ENCODE results near the gene IRF5. TPM values are rescaled to one million over a fixed set of nuclear protein-coding genes. Genes with fewer than 3 reads are reported as not detected.
A peak's percentile ranks its signal among the peaks of the same experiment; 100 is the strongest.

Gene IRF5
- total RNA-seq, 1 experiment from 2014 or later = 1.2 TPM

DNA sequence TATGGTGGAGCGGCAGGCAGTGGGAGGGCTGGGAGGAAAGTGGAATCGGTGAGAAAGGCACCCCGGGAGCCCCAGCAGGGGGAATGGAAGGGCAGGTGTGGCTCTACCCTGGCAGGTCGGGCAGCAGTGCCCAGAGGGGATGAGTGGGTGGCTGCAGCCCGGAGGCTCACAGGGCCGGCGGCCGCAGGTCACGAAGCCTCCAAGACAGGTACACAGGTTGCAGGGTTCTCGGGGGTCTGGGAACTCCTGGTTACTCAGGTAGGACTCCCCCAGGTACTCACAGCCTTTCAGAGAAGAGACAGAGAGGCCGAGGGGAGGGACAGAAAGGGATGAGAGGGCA, 49.0 kb upstream of the IRF5 start:
- Histone ChIP-seq H3K9me3 (no peaks in the 10 kb centered on the region), H3K27me3 (replicated peaks; ENCODE audit: control insufficient read depth, insufficient read depth, low read length) (no peaks in the 10 kb centered on the region), H3K4me3 (ENCODE audit: low read depth, low read length) (no peak overlapping the region), H3K36me3 (ENCODE audit: control insufficient read depth, insufficient read depth, low read length) (no peaks in the 10 kb centered on the region), H3K4me1 (peaks cover 10% of the 10 kb centered on the region)
- CTCF ChIA-PET = interaction anchor here (0.6 kb wide), 2 partner anchors 56 to 203 kb away, joined by 5 to 10 read pairs; no protein-coding TSS in a partner anchor
- POLR2A ChIA-PET = no interaction called here
- TF ChIP-seq, protein P1, sequence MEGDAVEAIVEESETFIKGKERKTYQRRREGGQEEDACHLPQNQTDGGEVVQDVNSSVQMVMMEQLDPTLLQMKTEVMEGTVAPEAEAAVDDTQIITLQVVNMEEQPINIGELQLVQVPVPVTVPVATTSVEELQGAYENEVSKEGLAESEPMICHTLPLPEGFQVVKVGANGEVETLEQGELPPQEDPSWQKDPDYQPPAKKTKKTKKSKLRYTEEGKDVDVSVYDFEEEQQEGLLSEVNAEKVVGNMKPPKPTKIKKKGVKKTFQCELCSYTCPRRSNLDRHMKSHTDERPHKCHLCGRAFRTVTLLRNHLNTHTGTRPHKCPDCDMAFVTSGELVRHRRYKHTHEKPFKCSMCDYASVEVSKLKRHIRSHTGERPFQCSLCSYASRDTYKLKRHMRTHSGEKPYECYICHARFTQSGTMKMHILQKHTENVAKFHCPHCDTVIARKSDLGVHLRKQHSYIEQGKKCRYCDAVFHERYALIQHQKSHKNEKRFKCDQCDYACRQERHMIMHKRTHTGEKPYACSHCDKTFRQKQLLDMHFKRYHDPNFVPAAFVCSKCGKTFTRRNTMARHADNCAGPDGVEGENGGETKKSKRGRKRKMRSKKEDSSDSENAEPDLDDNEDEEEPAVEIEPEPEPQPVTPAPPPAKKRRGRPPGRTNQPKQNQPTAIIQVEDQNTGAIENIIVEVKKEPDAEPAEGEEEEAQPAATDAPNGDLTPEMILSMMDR (IDR thresholded peaks at IDR 0.05; ENCODE audit: insufficient read depth in 1 of 2, low read depth in 1 of 2, low read length in 1 of 2, severe bottlenecking in 1 of 2, unreplicated experiment in 1 of 2) = no peak
- no peaks in the 10 kb centered on the region for H3K36me3 Mint-ChIP-seq (ENCODE audit: insufficient read depth, unreplicated experiment)
- H3K4me3 Mint-ChIP-seq (ENCODE audit: unreplicated experiment) = no peak overlapping the region
- no peaks in the 10 kb centered on the region for H3K27me3 Mint-ChIP-seq (ENCODE audit: insufficient read depth, unreplicated experiment)
- no peaks in the 10 kb centered on the region for H3K4me1 Mint-ChIP-seq (ENCODE audit: low read depth, unreplicated experiment)
- H3K9me3 Mint-ChIP-seq (ENCODE audit: unreplicated experiment) = no peaks in the 10 kb centered on the region
- DNase-seq = no peak
- no peak overlapping the region for H3K27ac Mint-ChIP-seq (ENCODE audit: unreplicated experiment)
- intact Hi-C loops (cut with micrococcal nuclease; ENCODE audit: unreplicated experiment) = loop anchor here (10.0 kb wide), 1 partner anchor 284 kb away; no protein-coding TSS in a partner anchor
- BruUV-seq (replicated peaks) = no TSS peak

DNA sequence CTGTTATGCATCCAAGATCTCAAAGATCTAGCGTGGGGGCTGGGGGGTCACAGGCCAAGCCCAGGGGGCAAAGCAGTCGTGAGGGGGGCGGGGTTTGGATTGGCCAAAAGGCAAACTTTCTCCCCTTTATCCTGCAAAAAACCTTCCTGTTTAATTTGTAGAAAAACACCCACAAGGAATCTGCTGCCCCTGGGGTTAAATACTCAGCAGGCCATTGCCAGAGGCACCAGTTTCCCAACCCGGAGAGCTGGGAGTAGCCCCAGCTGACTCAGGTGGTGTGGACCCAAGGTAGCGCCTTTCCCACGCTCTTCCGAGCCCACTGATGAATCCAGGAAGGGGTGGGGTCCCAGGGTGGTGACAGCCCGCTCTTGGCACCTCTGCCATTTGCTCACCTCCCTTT, 48.6 kb upstream of the IRF5 start:
- no peak overlapping the region for H3K4me3 Mint-ChIP-seq (ENCODE audit: unreplicated experiment)

GRCh38 chr7:128890306-128891109, 47.2 kb upstream of the IRF5 start:
- H3K4me3 ChIP-seq (ENCODE audit: low read depth, low read length) = peak overlapping the region; percentile 51
- ChIA-PET CTCF (no interaction called here), POLR2A (no interaction called here)

More for the DNA sequence above, 48.6 kb upstream of the IRF5 start:
- Mint-ChIP-seq H3K9me3 (ENCODE audit: unreplicated experiment) (no peaks in the 10 kb centered on the region), H3K36me3 (ENCODE audit: insufficient read depth, unreplicated experiment) (no peaks in the 10 kb centered on the region), H3K4me1 (ENCODE audit: low read depth, unreplicated experiment) (no peaks in the 10 kb centered on the region), H3K27me3 (ENCODE audit: insufficient read depth, unreplicated experiment) (no peaks in the 10 kb centered on the region), H3K27ac (ENCODE audit: unreplicated experiment) (no peak overlapping the region)
- BruUV-seq (replicated peaks) = no TSS peak
- H3K4me1 ChIP-seq = peaks cover 6% of the 10 kb centered on the region
- no peaks in the 10 kb centered on the region for H3K9me3 ChIP-seq
- no peaks in the 10 kb centered on the region for H3K36me3 ChIP-seq (ENCODE audit: control insufficient read depth, insufficient read depth, low read length)
- ChIA-PET CTCF (interaction anchor here (0.6 kb wide), 2 partner anchors 56 to 202 kb away, joined by 5 to 10 read pairs; no protein-coding TSS in a partner anchor), POLR2A (no interaction called here)
- H3K27me3 ChIP-seq (replicated peaks; ENCODE audit: control insufficient read depth, insufficient read depth, low read length) = no peaks in the 10 kb centered on the region
- no peak overlapping the region for H3K4me3 ChIP-seq (ENCODE audit: low read depth, low read length)
- no peak for DNase-seq
- TF ChIP-seq, protein P1 (IDR thresholded peaks at IDR 0.05; ENCODE audit: insufficient read depth in 1 of 2, low read depth in 1 of 2, low read length in 1 of 2, severe bottlenecking in 1 of 2, unreplicated experiment in 1 of 2) = no peak
- intact Hi-C loops (cut with micrococcal nuclease; ENCODE audit: unreplicated experiment) = loop anchor here (10.0 kb wide), 1 partner anchor 284 kb away; no protein-coding TSS in a partner anchor

More at GRCh38 chr7:128890306-128891109, 47.2 kb upstream of the IRF5 start:
- Histone ChIP-seq H3K9me3 (no peaks in the 10 kb centered on the region), H3K4me1 (no peaks in the 10 kb centered on the region), H3K36me3 (ENCODE audit: control insufficient read depth, insufficient read depth, low read length) (no peaks in the 10 kb centered on the region), H3K27me3 (replicated peaks; ENCODE audit: control insufficient read depth, insufficient read depth, low read length) (no peaks in the 10 kb centered on the region)
- no TSS peak for BruUV-seq (replicated peaks)
- no peaks in the 10 kb centered on the region for H3K4me1 Mint-ChIP-seq (ENCODE audit: low read depth, unreplicated experiment)
- intact Hi-C loops (cut with micrococcal nuclease; ENCODE audit: unreplicated experiment) = no loop called here
- no peaks in the 10 kb centered on the region for H3K27me3 Mint-ChIP-seq (ENCODE audit: insufficient read depth, unreplicated experiment)
- no peaks in the 10 kb centered on the region for H3K9me3 Mint-ChIP-seq (ENCODE audit: unreplicated experiment)
- H3K36me3 Mint-ChIP-seq (ENCODE audit: insufficient read depth, unreplicated experiment) = no peaks in the 10 kb centered on the region
- TF ChIP-seq, protein P1 (IDR thresholded peaks at IDR 0.05; ENCODE audit: insufficient read depth in 1 of 2, low read depth in 1 of 2, low read length in 1 of 2, severe bottlenecking in 1 of 2, unreplicated experiment in 1 of 2) = no peak
- peak overlapping the region; percentile 54 for H3K4me3 Mint-ChIP-seq (ENCODE audit: unreplicated experiment)
- DNase-seq = peak; percentile 67 to 75
- no peak overlapping the region for H3K27ac Mint-ChIP-seq (ENCODE audit: unreplicated experiment)

Measured in Caco-2 (cell line).